ENCODE data around the gene APBB2.

GRCh38 chr4:41146196-41146595, 68.1 kb downstream of the APBB2 start:
- TF ChIP-seq CTCF (conservative IDR thresholded peaks at IDR 0.05) (no peak), ZFX (IDR thresholded peaks at IDR 0.05) (no peak)
